HG03135 (cell line): ENCODE results near the gene METTL26.

ENCODE experiments used
- ATAC-seq: cut with Tn5 transposase; IDR thresholded peaks from one replicate; pipeline ENCODE4 v1.9.1; 2021; ENCODE audit warnings: mild to moderate bottlenecking, moderate library complexity; ENCODE audit not compliant: unreplicated experiment

METTL26 gene

GRCh38 chr16:641326-642188 lies 5.5 kb upstream of the METTL26 start, which contains the start of gene MCRIP2:
Gene MCRIP2 (plus strand): TSS chr16:641828. CDS start chr16:641992, 164 bp downstream.
- ATAC-seq, result no peak

GRCh38 chr16:640614-641013 lies 4.5 kb upstream of the METTL26 start:
- no peak for ATAC-seq

- no peak for ATAC-seq
These were observed 2.7 kb upstream of the METTL26 start for GRCh38 chr16:638836-639235.

- no peak for ATAC-seq
These were observed 2.0 kb upstream of the METTL26 start for GRCh38 chr16:638034-638543.

GRCh38 chr16:637081-638018 lies 1.2 kb upstream of the METTL26 start:
- no peak for ATAC-seq

- no peak for ATAC-seq
These were observed 416 bp downstream of the METTL26 start for GRCh38 chr16:635573-636205.

- no peak for ATAC-seq
These were observed 1.1 kb downstream of the METTL26 start for GRCh38 chr16:634996-635395.

DNA sequence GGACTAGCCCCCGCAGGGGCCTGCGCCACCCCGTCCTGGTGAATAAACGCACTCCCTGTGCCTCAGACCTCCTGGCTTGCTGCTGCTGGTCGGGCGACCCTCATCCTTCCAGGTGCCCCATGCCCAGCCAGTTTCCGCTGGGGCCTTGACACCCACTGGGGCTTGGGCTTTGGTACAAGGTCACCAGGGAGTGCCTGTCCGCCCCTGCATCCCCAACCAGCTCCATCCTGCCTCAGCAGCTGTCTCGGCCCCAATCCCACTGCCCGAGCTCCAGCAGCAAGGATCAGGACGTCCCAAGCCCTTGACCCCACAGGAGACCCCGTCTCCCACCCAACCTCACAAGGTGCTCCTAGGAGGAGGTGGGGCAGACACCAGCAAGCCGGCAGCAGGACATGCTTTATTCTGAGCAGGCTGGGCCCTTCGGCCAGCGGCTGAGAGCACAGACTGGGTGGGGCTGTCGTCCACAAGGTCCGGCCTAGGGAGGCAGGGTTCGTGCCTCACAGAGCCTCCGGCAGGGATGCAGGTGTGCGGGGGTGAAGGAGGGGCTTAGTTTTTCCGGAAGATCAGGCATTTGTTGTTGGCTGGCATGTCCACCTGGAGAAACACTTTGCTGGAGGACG lies 1.9 kb downstream of the METTL26 start:
- no peak for ATAC-seq

- ATAC-seq, result no peak
These were observed 2.6 kb downstream of the METTL26 start for GRCh38 chr16:633336-634050.

GRCh38 chr16:632486-633335 lies 3.4 kb downstream of the METTL26 start:
- ATAC-seq, result no peak

GRCh38 chr16:631808-632358 lies 4.2 kb downstream of the METTL26 start:
- no peak for ATAC-seq

GRCh38 chr16:630815-631405 lies 5.2 kb downstream of the METTL26 start, which contains the start of gene WFIKKN1:
Gene WFIKKN1 (plus strand): TSS chr16:630985. CDS start chr16:631254, 269 bp downstream.
- no peak for ATAC-seq

DNA sequence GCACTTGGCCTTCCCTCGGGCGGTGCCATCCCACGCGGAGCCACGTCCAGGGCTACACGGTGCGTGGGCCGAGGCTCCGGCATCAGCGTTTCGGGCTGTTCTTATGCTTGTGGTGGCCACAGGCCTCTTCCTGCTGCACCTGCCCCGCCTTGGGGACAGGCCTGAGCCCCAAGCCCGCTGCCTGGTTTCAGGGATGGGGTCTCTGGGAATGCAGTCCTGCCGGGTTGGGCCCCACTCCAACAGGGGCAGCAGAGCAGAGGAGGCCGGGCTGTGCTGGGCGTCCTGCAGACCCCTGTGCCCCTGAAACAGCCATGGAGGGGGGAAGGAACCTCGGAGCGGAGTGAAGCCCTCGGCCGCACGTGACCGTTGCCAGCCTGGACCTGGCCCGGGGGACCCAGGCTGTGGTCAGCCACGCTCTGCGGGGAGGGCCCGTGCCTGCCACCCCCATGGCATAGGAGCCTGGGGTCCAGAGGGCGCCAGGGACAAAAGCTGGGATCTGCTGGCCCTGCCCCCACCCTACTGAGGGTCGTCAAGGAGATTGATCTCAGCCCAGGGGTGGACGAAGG lies 5.8 kb downstream of the METTL26 start:
- no peak for ATAC-seq

DNA sequence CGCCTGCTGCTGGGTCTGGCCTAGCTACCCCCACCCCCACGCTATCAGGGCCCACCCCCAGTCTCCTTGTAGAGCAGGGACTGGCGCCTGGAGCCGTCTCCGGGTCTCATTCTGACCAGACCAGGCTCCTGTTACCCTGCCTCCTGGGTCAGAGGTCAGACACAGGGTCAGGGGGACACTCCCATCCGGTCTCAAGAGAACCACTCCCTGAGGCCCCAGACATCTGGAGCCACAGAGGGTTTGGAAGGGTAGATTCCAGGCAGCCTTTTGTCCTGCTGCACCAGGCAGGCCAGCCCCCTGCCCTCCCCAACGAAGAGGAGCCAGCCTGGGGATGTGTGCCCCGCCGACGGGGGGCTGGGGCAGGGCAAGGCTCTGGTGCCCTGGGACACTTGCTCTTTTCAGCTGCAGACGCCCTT lies 6.3 kb downstream of the METTL26 start:
- ATAC-seq, result no peak

DNA sequence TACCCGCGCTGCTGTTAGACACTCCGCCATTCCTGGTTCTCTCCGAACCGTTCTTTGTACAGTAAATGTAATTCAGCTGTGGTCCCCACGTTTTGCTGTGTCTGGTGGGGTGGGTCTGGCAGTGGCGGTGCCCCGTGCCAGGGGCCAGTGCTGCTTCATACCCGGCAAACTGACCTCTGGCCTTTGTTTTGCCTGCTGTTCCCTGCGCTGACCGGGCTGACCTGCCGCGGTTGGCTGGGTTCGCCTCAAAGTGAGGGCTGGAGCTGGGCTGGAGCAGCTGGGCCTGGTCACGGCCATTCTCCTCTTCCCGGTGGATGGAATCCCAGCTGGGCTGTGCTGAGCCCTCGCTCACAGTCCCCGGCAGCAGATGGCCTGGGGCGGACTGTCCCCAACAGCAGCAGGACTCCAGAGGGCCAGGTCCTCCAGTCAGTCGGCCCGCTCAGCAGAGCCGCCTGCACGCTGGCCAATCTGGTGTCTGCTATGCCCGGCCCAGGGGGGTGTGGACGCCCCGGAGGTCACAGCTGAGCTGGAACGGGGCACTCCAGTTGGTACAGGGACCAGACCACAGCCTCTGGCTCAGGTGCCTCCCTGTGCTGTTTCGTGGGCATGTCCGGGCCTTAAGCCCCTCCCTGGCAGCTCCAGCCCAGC lies 6.8 kb downstream of the METTL26 start:
- no peak for ATAC-seq

GRCh38 chr16:628321-629061 lies 7.6 kb downstream of the METTL26 start:
- no peak for ATAC-seq
